B cell (primary cell): ENCODE results near the gene VASN. TPM values are rescaled to one million over a fixed set of nuclear protein-coding genes. Genes with fewer than 3 reads are reported as not detected.

Experiments
- ATAC-seq: fragments of 200-7000 bp; cut with Tn5 transposase; one replicate; pipeline ENCODE4 v1.10.0; 2021; ENCODE audit warnings: low read depth, mild to moderate bottlenecking, moderate number of reproducible peaks, moderate library complexity
- CTCF ChIA-PET: fragments of 350-600 bp; sonication (Branson Sonifier 250); formaldehyde crosslinking; loops from one replicate; lab custom pipeline; 2021; ENCODE audit warnings: antibody characterized with exemption, inconsistent platforms; lab: Charles Lee
- POLR2A ChIA-PET: fragments of 350-600 bp; sonication (Branson Sonifier 250); formaldehyde crosslinking; loops from one replicate; lab custom pipeline; 2021; ENCODE audit warnings: antibody characterized with exemption; lab: Charles Lee
- DNase-seq: peaks from one replicate; pipeline ENCODE4 v3.0.0; 2013
- H2AFZ ChIP-seq: 2 replicates; pipeline ENCODE4 v1.6.1; 2012; ENCODE audit warnings: mild to moderate bottlenecking, low read depth, low read length; ENCODE audit not compliant: insufficient read depth, poor library complexity, severe bottlenecking
- H3K27ac ChIP-seq, 2 donors: 1 replicate in 1 of 2; 2 replicates in 1 of 2; pipeline ENCODE4 v1.5.1; 2012 to 2013; ENCODE audit warnings: low read length in 2 of 2, mild to moderate bottlenecking in 2 of 2, moderate library complexity in 1 of 2
- H3K27me3 ChIP-seq, 4 experiments: fragments of 200-600 bp in 1 of 4; sonication (generic) in 1 of 4; replicated peaks in 1 of 4; 1 replicate in 2 of 4; 2 replicates in 2 of 4; pipeline versions ENCODE4 v1.6.1 to v1.7.0; 2013 to 2016; ENCODE audit warnings: low read length in 3 of 4, mild to moderate bottlenecking in 2 of 4, mixed read lengths in 1 of 4, moderate library complexity in 1 of 4; ENCODE audit not compliant: insufficient read depth in 4 of 4, control insufficient read depth in 3 of 4; ENCODE audit errors: control extremely low read depth in 1 of 4
- H3K36me3 ChIP-seq, 2 experiments: replicated peaks in 1 of 2; 1 replicate in 1 of 2; 2 replicates in 1 of 2; pipeline versions ENCODE4 v1.6.1 to v1.7.1; 2013; ENCODE audit warnings: low read length in 1 of 2; ENCODE audit not compliant: insufficient read depth in 2 of 2, control insufficient read depth in 1 of 2; ENCODE audit errors: control extremely low read depth in 1 of 2, extremely low read depth in 1 of 2
- H3K4me1 ChIP-seq, 2 donors: fragments of 200-600 bp in 1 of 2; sonication (generic) in 1 of 2; 1 replicate in 1 of 2; 2 replicates in 1 of 2; pipeline versions ENCODE4 v1.5.1 to v1.6.1; 2013 to 2017; ENCODE audit warnings: low read length in 2 of 2; ENCODE audit not compliant: control insufficient read depth in 2 of 2, insufficient read depth in 2 of 2
- H3K4me2 ChIP-seq: replicated peaks from 2 replicates; pipeline ENCODE3; 2012; ENCODE audit warnings: mild to moderate bottlenecking, low read depth, low read length; ENCODE audit not compliant: poor library complexity, severe bottlenecking
- H3K4me3 ChIP-seq, 5 experiments: fragments of 200-600 bp in 1 of 5; sonication (generic) in 1 of 5; 1 replicate in 3 of 5; 2 replicates in 2 of 5; pipeline versions ENCODE4 v1.5.1 to v1.7.0; 2011 to 2016; ENCODE audit warnings: low read length in 4 of 5, mild to moderate bottlenecking in 4 of 5, low read depth in 2 of 5, control low read depth in 1 of 5, moderate library complexity in 1 of 5; ENCODE audit not compliant: insufficient read depth in 1 of 5; ENCODE audit errors: control extremely low read depth in 1 of 5, extremely low read depth in 1 of 5
- H3K79me2 ChIP-seq: fragments of 200-600 bp; sonication (generic); one replicate; pipeline ENCODE4 v1.6.0; 2016; ENCODE audit warnings: low read length; ENCODE audit not compliant: control insufficient read depth, insufficient read depth
- H3K9ac ChIP-seq: fragments of 200-600 bp; sonication (generic); 2 replicates; pipeline ENCODE4 v1.6.1; 2017; ENCODE audit warnings: mild to moderate bottlenecking, low read length, moderate library complexity
- H3K9me3 ChIP-seq, 3 donors: one replicate each; pipeline versions ENCODE4 v1.6.1 to v1.7.1; 2013; ENCODE audit warnings: low read length in 2 of 3; ENCODE audit not compliant: control insufficient read depth in 2 of 3, insufficient read depth in 1 of 3; ENCODE audit errors: control extremely low read depth in 1 of 3
- H4K20me1 ChIP-seq: 2 replicates; pipeline ENCODE4 v1.6.0; 2012; ENCODE audit warnings: mild to moderate bottlenecking, low read length; ENCODE audit not compliant: insufficient read depth, control insufficient read depth, poor library complexity, severe bottlenecking
- H3K27ac Mint-ChIP-seq: one replicate; pipeline ENCODE4 v1.8.0; 2021; ENCODE audit warnings: mixed read lengths
- H3K27me3 Mint-ChIP-seq: one replicate; pipeline ENCODE4 v1.8.0; 2021; ENCODE audit warnings: mixed read lengths
- H3K4me1 Mint-ChIP-seq: one replicate; pipeline ENCODE4 v1.8.0; 2021; ENCODE audit warnings: mixed read lengths
- H3K4me3 Mint-ChIP-seq: one replicate; pipeline ENCODE4 v1.8.0; 2021; ENCODE audit warnings: mixed read lengths
- H3K9me3 Mint-ChIP-seq: one replicate; pipeline ENCODE4 v1.8.0; 2022; ENCODE audit warnings: mixed read lengths; ENCODE audit not compliant: insufficient read depth
- EZH2 ChIP-seq: IDR thresholded peaks from 2 replicates; pipeline ENCODE4 v1.6.1; 2012; ENCODE audit warnings: borderline replicate concordance, low read depth, mild to moderate bottlenecking, moderate library complexity, low read length; ENCODE audit not compliant: insufficient read depth, poor library complexity, severe bottlenecking
- WGBS: methylation state at CpG from one replicate; pipeline ENCODE4 v1.1.5; 2013; ENCODE audit warnings: missing lambda C conversion rate; ENCODE audit not compliant: insufficient coverage; 5-methylcytosine and 5-hydroxymethylcytosine counted together
- intact Hi-C: fragments of 100-400 bp; cut with micrococcal nuclease; formaldehyde crosslinking; loops from one replicate; pipeline ENCODE4 v1.10.0; 2022
- polyA plus RNA-seq: library from polyadenylated mRNA; depleted of rRNA; stranded (reverse); fragments of >200 nt; gene quantifications from 2 replicates; pipeline ENCODE4 v1.2.3, GENCODE V29; 2012
- total RNA-seq, 2 donors: library from RNA; stranded (reverse); fragments of 120-200 nt in 1 of 2; gene quantifications; 1 replicate in 1 of 2; 2 replicates in 1 of 2; pipeline versions ENCODE4 v1.2.3 to v1.2.4, GENCODE V29; 2013 to 2022
- TF ChIP-seq, protein P1 (sequence below): fragments of 200-600 bp; IDR thresholded peaks from one replicate; pipeline ENCODE4 v1.8.0; 2022; ENCODE audit warnings: antibody characterized with exemption, mild to moderate bottlenecking

VASN gene
- total and polyA plus RNA-seq, 2 donors (not counting 1 experiment from before 2014, with no cell fraction given), result 0.57 to 0.76 TPM

DNA sequence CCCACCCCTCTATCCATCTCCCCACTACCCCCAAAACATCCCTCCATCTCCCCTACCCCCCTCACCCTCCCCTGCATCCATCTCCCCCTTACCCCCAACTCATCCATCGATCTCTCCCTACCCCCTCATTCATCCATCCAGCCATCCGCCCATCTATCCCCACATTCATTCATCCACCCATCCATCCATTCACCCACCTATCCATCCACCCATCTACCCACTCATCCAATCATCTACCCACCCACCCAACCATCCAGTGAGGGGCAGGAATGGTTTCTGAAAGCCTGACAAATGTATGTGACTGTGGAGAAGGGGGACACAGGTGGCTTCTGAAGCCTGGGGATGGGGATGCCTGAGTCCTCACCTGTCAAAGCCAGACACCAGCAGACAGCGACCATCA is 11.7 kb upstream of the VASN start:
- CTCF ChIA-PET, result interaction anchor here (0.8 to 5.6 kb wide), 16 partner anchors 9 to 732 kb away, joined by 3 to 112 read pairs (median 4); no protein-coding TSS in a partner anchor

DNA sequence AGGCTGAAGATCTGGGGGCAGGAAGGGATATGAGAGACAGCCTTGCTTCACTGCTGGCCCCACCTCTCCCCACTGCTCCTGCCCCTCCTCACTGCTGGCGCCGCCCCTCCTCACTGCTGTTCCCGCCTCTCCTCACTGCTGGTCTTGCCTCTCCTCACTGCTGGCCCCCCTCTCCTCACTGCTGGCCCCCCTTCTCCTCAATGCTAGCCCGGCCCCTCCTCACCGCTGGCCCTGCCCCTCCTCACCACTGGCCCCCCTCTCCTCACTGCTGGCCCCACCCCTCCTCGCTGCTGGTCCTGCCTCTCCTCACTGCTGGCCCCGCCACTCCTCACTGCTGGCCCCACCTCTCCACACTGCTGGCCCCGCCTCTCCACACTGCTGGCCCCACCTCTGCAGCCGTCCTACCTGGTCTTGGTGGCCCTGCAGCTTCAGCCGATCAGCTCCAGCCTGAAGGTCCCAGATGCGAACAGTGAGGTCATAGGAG is 11.1 kb upstream of the VASN start:
- Histone ChIP-seq H3K9ac (no peak overlapping the region), H3K36me3 (peaks cover 1 to 75% of the 10 kb centered on the region in 2 experiments), H3K27ac (no peak overlapping the region), H3K27me3 (no peaks in the 10 kb centered on the region), H3K4me3 (no peak overlapping the region), H3K9me3 (peaks cover 0 to 3% (median 0%) of the 10 kb centered on the region in 3 donors), H3K4me1 (peaks cover 4 to 34% of the 10 kb centered on the region in 2 donors), H2AFZ (no peak overlapping the region), H3K79me2 (no peaks in the 10 kb centered on the region), H3K4me2 (no peak overlapping the region), H4K20me1 (peaks cover 42% of the 10 kb centered on the region)
- ATAC-seq (no peak), DNase-seq (no peak)
- H3K27me3 Mint-ChIP-seq, result no peaks in the 10 kb centered on the region
- peaks cover 19% of the 10 kb centered on the region for H3K4me1 Mint-ChIP-seq
- ChIA-PET CTCF (interaction anchor here (1.3 to 5.6 kb wide), 5 partner anchors 9 to 188 kb away, joined by 3 to 112 read pairs (median 6); no protein-coding TSS in a partner anchor), POLR2A (no interaction called here)
- WGBS, result 98% methylated on average over 7 of the region's 11 CpGs
- TF ChIP-seq, protein P1, sequence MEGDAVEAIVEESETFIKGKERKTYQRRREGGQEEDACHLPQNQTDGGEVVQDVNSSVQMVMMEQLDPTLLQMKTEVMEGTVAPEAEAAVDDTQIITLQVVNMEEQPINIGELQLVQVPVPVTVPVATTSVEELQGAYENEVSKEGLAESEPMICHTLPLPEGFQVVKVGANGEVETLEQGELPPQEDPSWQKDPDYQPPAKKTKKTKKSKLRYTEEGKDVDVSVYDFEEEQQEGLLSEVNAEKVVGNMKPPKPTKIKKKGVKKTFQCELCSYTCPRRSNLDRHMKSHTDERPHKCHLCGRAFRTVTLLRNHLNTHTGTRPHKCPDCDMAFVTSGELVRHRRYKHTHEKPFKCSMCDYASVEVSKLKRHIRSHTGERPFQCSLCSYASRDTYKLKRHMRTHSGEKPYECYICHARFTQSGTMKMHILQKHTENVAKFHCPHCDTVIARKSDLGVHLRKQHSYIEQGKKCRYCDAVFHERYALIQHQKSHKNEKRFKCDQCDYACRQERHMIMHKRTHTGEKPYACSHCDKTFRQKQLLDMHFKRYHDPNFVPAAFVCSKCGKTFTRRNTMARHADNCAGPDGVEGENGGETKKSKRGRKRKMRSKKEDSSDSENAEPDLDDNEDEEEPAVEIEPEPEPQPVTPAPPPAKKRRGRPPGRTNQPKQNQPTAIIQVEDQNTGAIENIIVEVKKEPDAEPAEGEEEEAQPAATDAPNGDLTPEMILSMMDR, result no peak
- TF ChIP-seq EZH2, result no peak
- no peak overlapping the region for H3K4me3 Mint-ChIP-seq
- H3K9me3 Mint-ChIP-seq, result no peaks in the 10 kb centered on the region
- intact Hi-C loops, result no loop called here
- no peak overlapping the region for H3K27ac Mint-ChIP-seq

More for the DNA sequence above, 11.7 kb upstream of the VASN start:
- Histone ChIP-seq H3K4me1 (peaks cover 2 to 27% of the 10 kb centered on the region in 2 donors), H2AFZ (no peak overlapping the region), H3K4me2 (no peak overlapping the region), H3K9me3 (peaks cover 0 to 3% (median 0%) of the 10 kb centered on the region in 3 donors), H3K36me3 (peaks cover 1 to 71% of the 10 kb centered on the region in 2 experiments), H3K79me2 (no peaks in the 10 kb centered on the region), H3K9ac (no peak overlapping the region), H4K20me1 (peaks cover 40% of the 10 kb centered on the region), H3K27me3 (no peaks in the 10 kb centered on the region), H3K27ac (no peak overlapping the region), H3K4me3 (no peak overlapping the region)
- Mint-ChIP-seq H3K27me3 (no peaks in the 10 kb centered on the region), H3K27ac (no peak overlapping the region), H3K4me1 (peaks cover 12% of the 10 kb centered on the region), H3K4me3 (no peak overlapping the region), H3K9me3 (no peaks in the 10 kb centered on the region)
- DNase-seq (no peak), ATAC-seq (no peak)
- intact Hi-C loops, result loop anchor here (1.0 kb wide), 2 partner anchors 42 to 188 kb away; no protein-coding TSS in a partner anchor
- 100% methylated on average over 3 of the region's 3 CpGs for WGBS
- POLR2A ChIA-PET, result interaction anchor here (1.2 kb wide), 1 partner anchor 42 kb away, joined by 3 read pairs; no protein-coding TSS in a partner anchor
- no peak for TF ChIP-seq EZH2
- TF ChIP-seq, protein P1, result no peak
